Activated CD4-positive, alpha-beta T cell treated with anti-CD3 and anti-CD28 coated beads, Interleukin-2, amount 50 U/mL, for 4 hours (primary cell): ENCODE data around the gene PIP5K1B.

ENCODE experiments used
- DNase-seq, 2 experiments: peaks; one replicate each; pipeline ENCODE4 v3.0.0-alpha.2; 2020

Gene PIP5K1B

DNA sequence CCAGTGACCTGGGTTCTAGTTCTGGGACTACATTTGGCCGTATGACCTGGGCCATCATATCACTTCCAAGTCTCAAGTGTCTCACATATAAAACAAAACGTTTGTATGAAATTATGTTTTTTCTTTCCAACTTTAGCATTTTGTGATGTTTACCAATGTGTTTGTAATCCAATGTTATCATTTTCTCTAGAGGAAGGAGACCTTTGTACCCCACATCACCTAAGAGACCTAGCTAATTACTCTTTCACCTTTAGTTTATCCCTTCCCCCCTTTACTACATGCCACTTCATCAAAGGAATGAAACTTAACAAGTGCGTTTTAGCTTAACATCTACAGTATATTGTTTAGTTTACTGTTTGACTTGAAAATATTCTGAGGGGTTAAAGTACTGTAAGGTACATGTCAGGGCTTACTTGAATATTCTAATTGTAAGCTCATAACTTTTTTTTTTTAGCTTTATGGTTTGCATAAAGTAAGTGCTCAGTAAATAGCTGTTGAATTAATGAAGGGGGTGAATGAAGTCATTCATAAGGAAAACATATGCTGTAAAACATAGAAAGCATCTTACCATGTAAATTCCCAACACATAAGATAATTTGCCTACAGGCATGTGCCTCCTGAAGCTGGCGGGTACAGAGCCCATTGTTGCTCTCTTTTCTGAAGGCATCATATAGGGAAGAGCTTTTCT is 2.9 kb downstream of the PIP5K1B start:
- DNase-seq = no peak

DNA sequence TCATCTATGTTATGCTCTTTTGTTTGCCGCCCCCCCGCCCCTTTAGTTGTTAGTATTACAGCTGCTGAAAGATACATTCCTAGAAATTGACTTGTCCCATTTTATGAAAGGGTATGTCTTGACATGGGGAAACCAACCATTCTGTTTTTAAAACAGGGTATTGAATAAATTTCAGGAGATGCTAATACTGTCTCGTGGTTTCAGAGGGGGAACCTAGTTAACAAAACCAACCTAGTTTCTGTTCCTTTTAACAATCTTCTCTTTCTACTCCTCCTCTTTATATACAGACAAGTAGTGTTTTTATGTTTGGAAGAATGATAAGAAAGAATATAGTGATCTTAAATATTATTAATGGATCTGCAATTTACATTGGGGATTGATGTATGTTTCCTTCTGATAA is 3.5 kb downstream of the PIP5K1B start:
- DNase-seq = no peak

DNA sequence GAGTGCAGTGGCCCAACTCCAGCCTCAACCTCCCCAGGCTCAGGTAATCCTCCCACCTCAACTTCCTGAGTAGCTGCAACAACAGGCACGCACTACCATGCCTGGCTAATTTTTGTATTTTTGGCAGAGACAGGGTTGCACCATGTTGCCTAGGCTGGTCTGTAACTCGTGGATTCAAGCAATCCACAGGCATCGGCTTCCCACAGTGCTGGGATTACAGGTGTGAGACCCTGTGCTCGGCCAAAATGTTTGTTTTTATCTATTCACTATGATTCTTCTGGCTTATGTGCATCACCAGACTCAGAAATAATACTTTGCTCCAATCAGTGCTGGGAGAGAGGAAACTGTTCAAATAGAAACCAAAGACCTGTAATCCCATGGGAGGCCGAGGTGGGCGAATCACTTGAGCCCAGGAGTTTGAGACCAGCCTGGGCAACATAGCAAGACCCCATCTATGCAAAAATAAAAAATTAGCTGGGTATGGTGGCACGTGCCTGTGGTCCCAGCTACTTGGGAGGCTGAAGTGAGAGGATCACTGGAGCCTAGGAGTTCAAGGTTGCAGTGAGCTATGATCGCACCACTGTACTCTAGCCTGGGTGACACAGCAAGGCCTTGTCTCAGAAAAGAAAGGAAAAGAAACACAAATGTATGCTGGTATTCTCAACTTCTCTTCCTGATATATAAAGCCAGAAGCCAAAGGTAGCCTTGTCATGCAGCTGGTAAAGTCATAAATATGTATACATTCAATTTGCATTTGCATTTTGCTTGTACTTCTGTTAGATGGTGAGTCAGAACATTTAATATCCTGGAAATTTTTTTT is 4.5 kb downstream of the PIP5K1B start:
- no peak for DNase-seq

DNA sequence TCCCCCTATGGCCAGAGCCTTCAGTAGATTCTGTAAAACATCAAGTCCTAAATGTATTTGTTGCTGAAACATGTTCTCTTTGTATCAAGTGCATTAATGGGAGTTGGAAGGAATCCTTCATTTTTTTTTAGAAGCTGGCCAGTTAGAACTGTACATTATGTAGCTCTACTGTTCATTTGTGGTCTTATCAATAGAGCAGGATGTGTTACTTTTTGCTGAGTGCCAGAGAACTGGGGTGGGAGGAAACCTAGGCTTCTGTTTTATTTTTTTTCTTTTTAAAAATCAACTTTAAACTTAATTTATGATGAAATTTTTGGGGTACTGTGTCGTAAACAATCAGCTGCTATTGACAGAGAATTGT is 5.1 kb downstream of the PIP5K1B start:
- no peak for DNase-seq

DNA sequence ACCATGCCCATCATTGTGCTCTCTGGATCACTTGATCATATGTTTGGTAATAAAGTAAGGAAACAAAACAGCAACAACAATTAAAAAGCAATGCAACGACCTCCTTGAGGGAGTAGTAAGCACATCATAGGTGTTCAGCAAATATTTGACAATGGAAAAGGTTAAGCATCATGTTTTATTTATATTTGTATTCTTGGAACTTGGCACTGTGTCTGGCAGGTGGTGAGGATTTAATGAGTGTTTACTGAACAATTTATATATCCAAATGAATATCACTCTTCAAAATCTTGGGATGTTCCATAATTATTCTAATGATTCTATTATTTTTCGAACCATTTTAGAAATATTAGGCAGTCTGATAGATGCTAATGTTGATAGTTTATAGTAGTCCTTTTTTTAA is 6.2 kb downstream of the PIP5K1B start:
- DNase-seq = no peak

DNA sequence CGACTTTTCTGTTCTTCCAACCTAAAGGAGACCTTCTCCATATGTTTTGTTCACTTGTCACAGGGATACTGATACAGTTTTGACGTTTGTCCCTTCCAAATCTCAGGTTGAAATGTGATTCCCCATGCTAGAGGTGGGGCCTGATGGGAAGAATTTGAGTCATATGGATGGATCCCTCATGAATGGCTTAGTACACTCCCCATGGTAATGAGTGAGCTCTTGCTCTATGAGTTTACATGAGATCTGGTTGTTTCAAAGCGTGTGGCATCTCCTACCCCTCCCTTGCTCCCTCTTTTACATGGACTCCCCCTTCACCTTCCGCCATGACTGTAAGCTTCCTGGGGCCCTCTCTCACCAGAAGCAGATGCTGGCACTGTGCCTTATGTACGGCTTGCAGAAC is 6.9 kb downstream of the PIP5K1B start:
- DNase-seq = no peak

DNA sequence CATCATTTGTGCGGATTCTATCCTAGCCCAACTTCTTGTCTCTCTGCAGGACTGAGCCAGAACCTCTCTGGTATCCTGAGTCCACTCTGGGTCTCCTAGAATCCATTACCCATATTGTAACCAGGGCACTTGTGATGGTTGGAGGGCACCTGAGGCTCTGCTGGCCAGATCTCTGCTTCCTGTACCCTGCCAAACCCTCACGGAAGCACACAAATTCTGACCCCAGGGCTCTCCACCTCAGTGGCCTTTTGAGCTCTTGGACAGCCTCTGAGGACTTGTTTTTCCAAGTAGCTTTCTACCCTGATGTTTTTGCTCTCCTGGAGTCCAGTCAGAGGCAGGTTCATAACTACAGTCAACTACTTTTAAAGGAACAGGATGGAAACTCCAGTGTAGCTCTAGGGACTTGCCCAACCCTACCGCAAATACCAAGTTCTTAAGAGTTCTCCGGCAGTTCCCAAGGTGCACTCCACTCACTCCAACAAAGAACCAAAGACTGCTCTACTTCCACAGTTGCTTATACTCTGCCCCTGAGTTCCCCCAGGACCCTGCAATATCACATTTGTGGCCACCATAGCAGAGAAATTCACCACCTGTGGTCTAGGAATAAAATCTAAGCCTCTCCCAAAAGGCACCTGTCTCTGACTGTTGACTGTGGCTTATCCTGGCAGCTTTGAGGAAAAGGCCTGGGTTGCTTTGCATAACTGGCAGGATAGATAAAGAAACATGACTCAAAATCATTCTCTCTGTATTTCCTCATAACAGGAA is 9.6 kb downstream of the PIP5K1B start:
- no peak for DNase-seq

DNA sequence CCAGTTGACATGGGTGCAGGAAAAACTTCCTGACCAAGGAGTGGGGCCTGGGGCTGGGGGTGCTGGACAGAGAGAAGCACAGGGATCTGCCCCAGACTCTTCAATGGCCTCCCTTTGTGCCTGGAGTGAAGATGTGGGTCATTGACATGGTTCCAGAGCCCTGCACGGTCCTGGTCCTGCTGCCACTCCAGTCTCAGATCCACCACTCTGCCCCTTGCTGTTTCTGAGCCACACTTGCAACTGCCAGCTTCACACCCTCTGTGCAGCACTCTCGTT is 10.1 kb downstream of the PIP5K1B start:
- no peak for DNase-seq

DNA sequence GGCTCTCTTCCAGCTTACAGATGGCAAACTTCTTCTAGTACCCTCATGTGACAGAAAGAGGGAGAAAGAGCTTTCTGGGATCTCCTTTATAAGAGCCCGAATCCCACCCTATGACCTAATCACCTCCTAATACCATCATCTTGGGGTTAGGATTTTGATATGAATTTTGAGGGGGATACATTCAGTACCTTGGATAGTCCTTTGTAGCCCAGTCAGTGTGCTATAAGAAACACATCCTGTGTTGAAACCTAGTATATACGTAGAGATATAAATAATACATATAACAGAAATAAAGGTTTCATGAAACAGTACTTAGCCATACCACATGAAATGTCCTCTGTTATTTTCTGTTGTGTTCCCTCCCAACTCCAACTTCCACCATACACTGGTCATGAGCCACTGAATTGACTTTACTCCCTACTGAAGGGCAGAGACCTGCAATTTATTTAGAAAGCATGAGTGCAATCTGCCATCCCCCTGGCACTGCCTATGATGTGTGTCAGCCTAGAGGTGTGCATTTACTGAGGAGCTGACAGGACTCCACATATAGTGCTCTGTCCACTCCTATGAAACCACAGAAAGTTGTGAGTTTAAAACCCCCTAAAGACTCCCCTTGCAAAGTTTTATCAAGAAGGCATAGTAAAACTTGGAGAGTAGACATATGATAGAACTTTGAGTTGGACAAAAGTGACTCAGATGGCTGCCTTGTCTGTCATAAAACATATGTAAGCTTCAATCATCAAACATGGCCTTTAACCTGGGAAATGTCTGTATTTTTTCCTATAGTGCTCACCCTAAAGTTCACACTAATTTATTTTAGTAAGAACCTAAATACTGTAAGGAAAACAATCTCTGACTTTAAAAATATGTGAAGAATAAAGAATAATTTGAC is 12.8 kb downstream of the PIP5K1B start:
- no peak for DNase-seq

DNA sequence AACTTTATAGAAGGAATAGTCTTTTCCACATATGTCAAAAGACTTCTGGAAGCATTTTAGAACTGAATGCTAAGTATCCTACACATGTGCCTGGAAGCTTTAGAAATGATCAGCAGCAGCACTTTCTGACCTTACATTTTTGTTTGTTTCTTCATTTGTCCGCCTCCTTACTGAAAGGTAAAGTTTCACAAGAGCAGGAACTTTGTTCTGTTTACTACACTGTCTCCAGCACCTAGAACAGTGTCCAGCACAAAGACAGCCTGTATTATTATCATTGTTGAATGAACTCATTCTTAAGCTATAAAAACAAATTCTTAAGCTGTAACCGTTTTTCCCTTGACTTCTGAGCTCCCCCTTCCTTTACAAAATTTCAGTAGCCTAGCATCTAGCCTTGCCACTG is 14.8 kb downstream of the PIP5K1B start:
- no peak for DNase-seq

DNA sequence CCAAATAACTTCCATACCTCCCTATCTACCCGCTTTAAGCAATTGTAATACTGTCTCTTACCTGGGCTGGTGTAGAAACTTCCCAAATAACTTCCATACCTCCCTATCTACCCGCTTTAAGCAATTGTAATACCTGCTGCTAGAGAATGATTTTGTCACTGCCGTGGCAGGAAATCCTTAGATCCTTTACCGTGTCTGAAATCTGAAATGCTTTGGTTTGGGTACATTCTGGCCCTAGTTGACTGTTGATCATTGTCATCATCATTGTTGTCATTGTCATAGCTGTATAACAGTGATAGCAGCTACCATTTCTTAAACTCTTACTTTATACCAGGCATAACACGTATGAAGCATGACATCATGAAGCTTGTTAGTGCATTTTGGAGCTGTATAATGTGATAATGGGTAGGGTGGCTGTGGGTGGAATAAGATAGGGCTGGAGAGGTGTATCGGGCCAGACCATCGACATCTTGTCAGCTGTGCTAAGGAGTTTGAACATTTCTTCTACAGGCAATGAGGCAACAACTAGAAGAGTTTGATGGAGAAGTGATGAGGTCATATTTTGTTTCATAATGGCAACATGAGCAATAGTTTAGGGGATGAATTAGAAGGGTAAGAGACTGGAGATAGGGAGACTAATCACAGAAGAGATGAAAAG is 15.7 kb downstream of the PIP5K1B start:
- DNase-seq = no peak

DNA sequence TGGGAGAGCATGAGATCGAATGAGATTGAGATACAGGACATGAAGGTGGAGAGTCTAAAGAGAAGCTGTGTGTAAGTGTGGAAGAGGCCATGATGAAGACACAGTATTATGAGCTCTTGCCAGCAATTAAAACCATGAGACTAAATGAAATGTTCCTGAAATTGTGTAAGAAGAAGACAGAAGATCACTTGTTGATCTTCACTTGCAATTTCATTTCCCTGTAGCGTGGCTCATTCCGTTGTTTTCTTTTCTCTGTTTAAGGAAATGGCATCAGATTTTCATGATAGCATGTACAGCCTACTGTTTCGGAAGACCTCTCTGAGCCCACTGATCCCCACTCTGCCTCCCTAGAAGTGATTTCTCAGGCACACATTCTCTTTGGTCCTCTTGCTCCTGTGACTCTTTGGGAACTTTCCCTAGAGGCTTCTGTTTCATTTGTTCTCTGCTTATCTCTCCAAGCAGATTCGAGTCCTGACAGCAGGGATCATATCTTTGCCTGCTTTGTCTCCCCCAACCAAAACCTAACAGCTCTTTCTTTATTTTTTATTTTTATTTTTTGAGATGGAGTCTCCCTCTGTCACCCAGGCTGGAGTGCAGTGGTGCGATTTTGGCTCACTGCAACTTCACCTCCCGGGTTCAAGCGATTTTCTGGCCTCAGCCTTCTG is 16.8 kb downstream of the PIP5K1B start:
- DNase-seq = no peak

DNA sequence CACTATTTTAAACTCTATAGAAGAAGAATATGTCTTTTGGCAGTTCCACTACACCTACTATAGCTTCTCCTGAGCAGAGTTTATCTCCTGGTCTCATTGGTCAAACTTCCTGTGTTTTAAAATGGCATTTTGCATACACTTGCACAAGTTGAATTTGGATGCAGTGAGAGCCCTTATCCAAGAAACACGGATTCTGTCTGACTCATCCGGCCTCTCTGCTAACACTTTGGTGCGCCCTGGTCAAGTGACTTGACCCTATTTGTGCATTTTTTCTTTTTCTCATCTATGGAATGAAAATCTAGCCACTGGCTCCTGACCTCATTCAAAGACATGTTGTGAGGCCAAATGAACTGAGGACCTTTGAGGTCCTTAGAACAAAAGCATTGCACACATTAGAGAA is 20.0 kb downstream of the PIP5K1B start:
- no peak for DNase-seq

DNA sequence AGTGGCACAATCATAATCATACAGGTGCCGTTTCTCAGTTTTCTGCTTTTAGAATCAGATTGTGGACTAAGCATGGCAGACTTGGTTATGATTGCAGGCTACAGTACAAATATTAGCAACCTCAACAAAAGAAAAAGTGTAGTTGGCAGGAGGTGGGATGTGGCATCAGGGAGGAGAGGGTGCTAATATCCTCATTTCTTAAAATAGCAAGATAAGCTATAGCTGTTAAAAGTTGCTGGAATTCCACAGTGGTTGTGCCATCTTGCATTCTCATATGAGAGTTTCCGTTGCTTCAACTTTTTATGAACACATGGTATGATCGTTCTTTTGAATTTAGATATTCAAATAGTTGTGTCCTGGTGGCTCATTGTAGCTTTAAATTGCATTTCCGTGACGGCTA is 21.4 kb downstream of the PIP5K1B start:
- DNase-seq = no peak

DNA sequence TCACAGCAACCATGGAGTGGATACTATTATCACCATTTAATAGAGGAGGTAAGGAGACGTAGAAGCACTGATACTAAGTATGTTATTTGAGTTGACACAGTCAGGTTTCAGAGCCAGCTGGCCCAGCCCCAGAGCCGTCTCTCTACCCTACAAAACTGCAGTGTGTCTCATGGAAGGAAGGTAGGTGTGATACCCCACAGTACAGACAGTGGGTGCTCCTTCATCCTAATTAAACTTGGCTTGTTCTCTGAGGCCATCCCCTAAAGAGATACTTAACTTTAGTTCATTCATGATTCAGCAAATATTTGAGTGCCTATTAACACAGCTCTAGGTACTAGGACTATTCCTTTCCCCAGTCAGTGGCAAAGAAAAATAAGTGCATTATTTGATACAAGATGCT is 22.6 kb downstream of the PIP5K1B start:
- DNase-seq = no peak

DNA sequence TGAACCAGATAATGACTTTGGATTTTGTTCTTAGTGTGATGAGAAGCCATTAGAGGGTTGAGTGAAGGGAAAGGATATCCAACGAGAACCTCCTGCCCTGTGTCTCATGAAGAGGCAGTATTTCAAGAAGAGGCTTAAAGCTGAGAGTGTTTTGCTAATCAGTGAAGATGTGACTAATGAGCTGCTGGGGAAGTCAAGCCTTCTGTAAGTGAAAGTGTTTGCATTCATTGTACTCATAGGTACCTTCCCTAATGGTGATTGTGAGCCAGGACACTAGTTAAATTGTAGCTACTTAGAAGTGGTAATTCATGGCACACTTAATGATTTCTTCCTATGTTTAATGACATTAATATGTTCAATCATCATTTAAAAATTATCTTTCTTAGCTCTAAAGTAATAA is 23.7 kb downstream of the PIP5K1B start:
- no peak for DNase-seq

DNA sequence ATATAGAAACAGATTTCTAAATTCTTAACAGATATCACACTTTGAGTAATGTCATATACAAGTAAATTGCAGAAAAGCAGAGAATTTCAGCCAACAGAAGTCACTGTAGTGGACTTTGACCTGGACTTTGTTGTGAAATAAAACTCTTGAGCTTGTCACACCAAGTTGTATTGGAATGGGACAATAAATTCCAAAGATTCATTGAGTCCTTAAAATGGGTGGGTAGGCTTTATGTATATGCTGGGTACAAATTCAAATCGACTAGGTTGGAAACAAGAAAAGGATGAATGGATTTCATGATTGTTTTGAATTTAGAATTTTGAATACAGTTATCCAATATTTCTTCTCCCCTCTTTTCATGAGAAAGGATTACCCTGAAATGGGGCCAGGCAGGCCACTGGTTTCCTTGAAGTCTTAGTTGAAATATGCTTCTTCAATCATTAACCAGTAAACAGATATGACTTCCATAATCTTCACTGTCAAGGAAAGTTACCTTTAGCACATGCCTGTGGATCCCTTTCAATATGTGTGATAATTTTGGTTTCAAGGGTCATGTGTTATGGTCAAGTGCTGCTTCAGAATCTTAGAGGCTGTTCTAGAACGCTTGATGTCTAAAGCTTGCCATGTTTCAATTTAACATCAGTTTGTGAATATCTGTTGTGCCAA is 25.7 kb downstream of the PIP5K1B start:
- DNase-seq = no peak

DNA sequence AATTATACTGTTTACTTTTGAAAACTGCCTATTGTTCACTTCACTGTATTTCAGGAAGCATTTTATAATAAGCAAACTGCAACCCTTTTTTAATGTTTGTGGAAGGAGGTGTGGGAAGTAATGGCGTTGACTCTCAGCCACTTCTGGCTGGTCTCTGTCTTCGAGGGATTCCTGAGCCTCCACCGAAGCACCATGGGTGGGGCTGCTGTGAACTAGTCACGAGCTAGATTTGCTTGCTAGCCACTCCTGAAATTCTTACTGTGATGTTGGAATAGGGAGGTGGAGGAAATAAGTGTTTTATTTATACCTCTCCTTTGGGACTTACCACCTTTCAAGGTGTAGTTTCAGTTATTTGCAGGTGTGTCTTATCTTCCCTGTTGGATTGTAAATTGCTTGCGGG is 26.8 kb downstream of the PIP5K1B start:
- DNase-seq = no peak

DNA sequence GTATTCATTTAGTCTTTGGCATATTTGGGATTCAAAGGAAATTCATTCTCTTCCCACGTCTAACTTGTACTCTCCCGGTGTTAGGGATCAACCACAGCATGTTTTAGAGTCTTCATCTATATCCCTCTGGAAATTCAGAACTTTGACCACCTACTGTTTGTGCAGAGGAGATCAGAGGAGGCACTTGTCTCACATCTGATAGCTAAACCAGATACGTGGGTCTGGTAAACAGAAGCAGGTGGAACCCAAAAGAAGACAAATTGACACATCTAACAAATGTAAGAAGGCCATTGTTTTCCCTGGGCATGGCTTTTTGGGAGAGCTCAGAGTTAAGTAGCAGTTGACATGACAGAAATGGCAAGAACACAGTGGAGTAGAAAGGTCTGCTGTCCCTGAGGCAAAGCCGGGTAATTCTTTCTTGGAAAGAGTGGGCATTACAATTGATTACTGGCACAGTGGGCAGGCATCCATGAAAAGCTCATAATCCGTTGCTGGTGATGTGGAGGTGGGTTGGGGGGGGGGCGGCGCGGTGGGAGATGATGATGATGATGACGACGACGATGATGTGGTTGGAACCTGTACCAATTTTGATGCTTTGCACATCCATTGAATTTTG is 27.5 kb downstream of the PIP5K1B start:
- DNase-seq = no peak

DNA sequence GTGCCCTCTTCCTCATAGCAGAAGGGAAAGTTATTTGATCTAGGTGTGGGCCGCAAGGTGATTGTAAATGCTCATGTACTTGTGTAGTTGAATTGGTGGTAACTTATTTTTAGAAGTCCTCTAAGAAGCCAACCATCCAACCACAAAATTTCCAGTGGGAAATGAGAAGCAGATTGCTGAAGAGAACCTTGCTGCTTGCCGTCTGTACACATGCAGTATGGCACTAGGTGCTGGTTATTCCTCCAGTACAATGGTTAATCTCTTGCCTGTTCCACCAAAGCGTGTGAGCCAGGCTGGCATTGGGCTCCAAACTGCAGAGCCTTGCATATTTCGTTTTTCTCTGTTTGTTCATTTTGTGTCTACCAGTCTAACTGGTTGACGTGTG is 28.0 kb downstream of the PIP5K1B start:
- no peak for DNase-seq

DNA sequence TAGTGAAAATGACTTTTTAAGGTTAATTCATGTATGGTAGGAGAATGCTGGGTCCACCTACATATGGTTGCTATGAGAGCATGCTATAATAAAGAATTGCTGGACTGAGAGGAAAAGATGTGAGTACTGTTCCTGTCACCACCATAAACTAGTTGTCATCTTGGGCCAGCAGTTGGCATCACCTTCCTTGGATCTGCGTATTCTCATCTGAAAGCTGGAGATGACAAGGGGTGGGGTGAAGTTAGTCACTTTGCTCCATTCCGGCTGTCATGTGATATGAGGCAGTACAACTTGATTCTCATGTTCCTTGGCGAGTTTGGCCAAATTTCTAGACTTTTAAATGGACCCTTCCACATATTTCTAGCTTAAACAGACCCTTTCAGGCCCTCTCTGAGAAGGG is 33.3 kb downstream of the PIP5K1B start:
- no peak for DNase-seq
